ENCODE results near the gene PODNL1.

The PODNL1 gene

DNA sequence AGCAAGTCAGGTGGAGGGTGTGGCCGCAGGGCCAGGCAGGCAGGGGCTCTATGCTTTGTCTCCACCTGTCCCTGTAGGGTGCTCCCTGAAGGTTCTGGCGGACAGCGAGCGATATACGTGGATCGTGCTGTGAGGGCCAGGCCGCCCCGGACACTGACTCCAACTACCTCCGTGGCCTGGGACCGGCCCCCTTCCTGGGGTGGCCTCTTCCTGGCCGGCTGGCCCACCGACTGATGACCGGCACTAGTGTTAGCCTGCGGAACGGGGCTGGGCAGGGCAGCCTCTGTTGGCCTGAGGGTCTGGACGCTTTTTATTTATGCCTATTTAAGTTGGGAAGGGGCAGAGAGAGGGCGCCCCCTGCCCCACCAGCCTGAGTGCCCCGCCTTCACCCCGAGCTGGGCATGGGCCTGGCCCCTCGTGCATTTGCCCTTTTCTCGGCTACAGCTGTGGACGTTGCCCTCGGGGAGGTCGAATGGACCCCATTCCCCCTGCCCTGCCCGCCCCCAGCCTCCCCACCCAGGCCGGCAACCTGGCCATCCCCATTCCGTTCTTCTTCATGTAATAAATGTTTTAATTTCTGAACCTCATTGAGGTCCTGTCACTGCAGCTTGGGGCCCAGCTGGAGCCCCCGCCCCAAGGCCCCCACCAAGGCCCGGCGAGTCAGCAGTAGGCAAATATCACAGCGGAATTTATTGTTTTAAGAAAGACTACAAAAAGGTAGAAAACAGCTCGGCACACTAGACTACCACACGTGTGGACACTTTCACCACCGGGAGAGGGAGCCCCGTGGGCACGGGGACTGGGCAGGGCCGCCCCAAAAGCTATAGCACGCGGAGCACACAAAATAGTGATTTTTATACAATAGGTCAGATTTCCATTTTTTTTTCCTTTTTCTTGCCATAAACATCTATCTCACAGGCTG, 22.9 kb upstream of the PODNL1 start:
- H3K27ac ChIP-seq, result no peak overlapping the region

DNA sequence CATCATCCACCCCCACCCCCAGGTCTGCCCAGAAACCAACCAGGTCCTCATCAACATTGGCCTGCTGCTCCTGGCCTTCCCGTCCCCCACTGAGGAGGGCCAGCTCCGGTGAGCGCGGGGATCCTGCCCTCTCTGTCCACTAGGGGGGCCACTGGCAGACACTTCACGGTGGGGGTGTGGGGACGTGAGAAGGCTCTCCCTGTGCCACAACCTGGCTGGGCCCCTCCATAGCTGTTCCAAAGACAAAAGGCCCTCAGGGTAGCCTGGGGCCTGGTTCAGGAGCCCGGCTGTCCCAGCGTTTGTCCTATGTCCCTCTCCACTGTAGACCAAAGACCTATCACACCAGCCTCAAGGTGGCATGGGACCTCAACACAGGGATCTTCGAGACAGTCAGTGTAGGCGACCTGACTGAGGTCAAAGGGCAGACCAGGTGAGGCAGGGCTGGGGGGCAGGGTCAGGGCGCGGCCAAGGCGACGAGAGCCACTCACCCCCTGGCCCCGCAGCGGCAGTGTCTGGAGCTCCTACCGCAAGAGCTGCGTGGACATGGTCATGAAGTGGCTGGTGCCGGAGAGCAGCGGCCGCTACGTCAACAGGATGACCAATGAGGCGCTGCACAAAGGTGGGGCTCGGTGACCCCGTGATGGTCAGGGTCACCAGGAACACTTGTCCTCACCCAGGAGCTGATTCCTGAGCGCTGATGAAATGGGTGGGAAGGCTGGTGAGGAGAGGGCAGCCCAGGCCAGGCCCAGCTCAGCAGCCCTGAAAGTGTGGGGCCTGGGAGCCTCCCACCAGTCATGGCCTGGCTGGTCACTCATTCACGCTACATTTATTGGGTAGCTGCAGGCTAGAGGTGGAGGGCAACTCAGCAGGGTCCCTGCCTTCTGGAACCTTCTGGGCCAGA, 22.0 kb upstream of the PODNL1 start:
- TF ChIP-seq, protein P1, sequence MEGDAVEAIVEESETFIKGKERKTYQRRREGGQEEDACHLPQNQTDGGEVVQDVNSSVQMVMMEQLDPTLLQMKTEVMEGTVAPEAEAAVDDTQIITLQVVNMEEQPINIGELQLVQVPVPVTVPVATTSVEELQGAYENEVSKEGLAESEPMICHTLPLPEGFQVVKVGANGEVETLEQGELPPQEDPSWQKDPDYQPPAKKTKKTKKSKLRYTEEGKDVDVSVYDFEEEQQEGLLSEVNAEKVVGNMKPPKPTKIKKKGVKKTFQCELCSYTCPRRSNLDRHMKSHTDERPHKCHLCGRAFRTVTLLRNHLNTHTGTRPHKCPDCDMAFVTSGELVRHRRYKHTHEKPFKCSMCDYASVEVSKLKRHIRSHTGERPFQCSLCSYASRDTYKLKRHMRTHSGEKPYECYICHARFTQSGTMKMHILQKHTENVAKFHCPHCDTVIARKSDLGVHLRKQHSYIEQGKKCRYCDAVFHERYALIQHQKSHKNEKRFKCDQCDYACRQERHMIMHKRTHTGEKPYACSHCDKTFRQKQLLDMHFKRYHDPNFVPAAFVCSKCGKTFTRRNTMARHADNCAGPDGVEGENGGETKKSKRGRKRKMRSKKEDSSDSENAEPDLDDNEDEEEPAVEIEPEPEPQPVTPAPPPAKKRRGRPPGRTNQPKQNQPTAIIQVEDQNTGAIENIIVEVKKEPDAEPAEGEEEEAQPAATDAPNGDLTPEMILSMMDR (conservative IDR thresholded peaks at IDR 0.05), result peak; percentile 21; the same call in 1 of the 2 replicates
- H3K27ac ChIP-seq, result no peak overlapping the region

More for the DNA sequence above, 22.9 kb upstream of the PODNL1 start:
- TF ChIP-seq, protein P1 (conservative IDR thresholded peaks at IDR 0.05), result no peak

DNA sequence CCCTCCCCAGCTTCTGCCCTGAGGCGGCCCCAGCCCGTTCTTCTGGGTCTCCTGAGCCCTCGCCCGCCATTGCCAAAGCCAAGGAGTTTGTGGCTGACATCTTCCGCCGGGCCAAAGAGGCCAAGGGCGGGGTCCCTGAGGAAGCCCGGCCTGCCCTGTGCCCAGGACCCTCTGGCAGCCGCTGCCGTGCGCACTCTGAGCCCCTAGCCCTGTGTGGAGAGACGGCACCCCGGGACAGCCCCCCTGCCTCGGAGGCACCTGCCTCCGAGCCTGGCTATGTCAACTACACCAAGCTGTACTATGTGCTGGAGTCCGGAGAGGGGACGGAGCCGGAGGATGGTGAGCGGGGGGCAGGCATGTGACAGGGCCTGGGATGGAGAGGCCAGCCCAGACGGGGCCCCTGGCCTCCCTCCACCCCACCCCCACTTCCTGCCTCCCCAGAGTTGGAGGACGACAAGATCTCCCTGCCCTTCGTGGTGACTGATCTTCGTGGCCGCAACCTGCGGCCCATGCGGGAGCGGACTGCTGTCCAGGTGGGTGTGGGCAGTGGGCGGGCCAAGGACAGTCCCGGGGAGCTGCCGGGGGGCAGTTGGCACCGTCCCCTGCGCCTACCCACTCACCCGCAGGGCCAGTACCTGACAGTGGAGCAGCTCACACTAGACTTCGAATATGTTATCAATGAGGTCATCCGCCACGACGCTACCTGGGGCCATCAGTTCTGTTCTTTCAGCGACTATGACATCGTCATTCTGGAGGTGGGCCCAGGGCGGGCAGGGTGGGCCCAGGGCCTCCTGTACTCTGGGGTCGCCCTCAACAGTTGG, 21.1 kb upstream of the PODNL1 start:
- no peak overlapping the region for H3K27ac ChIP-seq
- TF ChIP-seq, protein P1 (conservative IDR thresholded peaks at IDR 0.05), result no peak

DNA sequence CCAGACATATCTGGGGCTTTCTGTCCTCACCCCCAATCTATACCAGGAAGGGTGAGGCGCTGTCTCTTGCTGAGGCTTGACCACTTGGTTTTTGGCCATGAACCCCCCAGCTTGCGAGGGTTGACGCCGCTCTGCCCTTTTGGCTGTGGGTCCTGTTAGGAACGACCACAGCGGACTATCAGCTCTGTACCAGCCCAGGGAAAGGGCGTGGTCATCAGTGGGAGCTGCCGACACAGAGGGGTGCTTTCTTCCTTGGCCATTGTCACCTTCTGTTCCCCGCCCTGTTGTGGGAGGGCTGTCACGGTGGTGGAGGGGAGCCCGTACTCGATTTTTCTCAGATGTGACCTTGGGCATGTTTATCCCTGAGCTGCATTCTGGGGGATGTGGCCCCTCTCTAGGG, 19.8 kb upstream of the PODNL1 start:
- TF ChIP-seq, protein P1 (conservative IDR thresholded peaks at IDR 0.05), result no peak
- no peak overlapping the region for H3K27ac ChIP-seq

DNA sequence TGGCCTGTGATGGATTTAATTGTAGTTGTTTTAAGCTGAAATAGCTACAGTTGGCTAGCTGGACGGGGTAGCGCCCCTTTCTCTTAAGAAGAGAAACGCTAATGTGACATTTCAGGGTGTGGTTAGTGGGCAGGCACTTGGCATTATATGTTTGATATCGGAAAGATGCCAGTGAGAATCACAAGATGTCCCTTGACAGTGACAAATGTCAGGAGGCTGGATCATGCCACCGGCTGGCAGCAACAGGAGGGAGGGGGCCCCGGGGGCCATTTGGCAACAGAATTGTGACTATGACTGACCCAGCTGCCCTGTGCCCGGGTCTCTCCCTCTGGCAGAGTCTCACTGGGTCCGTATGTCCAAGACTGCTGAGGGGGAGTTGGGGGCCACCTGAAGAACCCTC, 18.8 kb upstream of the PODNL1 start:
- H3K27ac ChIP-seq, result no peak overlapping the region
- TF ChIP-seq, protein P1 (conservative IDR thresholded peaks at IDR 0.05), result no peak

DNA sequence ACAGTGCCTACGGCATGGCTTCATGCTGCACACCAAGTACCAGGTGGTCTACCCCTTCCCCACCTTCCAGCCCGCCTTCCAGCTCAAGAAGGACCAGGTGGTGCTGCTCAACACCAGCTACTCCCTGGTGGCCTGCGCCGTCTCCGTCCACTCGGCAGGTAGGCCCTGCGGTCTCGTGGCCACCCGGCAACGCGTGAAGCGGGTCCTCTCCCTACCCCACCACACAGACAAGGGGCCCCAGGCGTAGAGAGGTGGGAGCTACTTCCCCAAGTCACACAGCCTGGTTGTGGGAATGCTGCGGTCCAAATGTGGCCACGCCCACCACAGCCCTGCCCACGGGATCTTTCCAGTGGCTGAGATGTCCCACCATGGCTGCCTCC, 18.1 kb upstream of the PODNL1 start:
- TF ChIP-seq, protein P1 (conservative IDR thresholded peaks at IDR 0.05), result no peak
- no peak overlapping the region for H3K27ac ChIP-seq

All from VCaP (cell line).